ENCODE data around the gene TUG1.

DNA sequence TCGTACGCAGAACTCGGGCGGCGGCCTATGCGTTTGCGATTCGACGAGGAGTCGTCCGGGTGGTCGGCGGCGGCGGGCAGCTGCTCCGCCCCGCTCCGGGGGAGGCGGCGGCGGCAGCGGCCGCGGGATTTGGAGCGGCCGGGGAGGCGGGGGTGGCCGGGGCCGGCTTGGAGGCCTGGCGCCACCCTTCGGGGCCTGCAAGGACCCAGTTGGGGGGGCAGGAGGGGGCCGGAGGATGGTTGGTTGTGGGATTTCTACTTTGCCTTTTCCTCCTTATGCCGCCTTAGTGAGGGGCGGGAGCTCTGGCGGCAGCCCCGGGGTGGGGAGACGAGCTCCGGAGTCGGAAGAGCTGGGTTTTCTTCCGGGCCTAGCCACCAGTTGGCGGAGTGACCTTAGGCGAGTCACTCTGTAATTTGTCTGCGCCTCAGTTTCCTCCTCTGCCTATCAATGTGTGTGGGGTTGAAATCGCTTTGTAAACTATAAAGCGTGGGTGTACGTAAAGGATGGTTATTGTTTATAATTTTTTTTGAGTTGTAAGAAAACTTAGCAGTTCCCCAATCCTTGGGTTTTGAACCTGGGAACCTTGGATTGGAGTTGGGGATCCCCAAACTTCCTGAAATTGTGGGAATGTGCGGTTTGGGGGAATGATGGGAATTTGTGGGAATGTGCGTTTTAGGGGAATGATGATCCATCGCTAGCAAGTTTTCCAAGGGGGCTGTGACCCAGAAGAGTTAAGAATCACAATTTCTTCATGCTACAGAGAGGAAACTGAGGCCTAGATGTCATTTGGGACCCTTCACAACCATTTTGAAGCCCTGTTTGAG is 679 bp downstream of the TUG1 start:
- TF ChIP-seq, protein P1, sequence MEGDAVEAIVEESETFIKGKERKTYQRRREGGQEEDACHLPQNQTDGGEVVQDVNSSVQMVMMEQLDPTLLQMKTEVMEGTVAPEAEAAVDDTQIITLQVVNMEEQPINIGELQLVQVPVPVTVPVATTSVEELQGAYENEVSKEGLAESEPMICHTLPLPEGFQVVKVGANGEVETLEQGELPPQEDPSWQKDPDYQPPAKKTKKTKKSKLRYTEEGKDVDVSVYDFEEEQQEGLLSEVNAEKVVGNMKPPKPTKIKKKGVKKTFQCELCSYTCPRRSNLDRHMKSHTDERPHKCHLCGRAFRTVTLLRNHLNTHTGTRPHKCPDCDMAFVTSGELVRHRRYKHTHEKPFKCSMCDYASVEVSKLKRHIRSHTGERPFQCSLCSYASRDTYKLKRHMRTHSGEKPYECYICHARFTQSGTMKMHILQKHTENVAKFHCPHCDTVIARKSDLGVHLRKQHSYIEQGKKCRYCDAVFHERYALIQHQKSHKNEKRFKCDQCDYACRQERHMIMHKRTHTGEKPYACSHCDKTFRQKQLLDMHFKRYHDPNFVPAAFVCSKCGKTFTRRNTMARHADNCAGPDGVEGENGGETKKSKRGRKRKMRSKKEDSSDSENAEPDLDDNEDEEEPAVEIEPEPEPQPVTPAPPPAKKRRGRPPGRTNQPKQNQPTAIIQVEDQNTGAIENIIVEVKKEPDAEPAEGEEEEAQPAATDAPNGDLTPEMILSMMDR (IDR thresholded peaks at IDR 0.05): no peak
- no peak for TF ChIP-seq POLR2A (IDR thresholded peaks at IDR 0.05)
